SK-N-SH (cell line): ENCODE results near the gene KIRREL1. TPM values are rescaled to one million over a fixed set of nuclear protein-coding genes. Genes with fewer than 3 reads are reported as not detected.

Experiments used
- CTCF ChIA-PET: fragments of 300-600, 350-600 bp; formaldehyde crosslinking; extraction: SDS; loops from one replicate; lab custom pipeline; 2021; lab: Yijun Ruan, JAX
- POLR2A ChIA-PET: fragments of 350-600 bp; sonication (Branson Sonifier 250); formaldehyde crosslinking; extraction: SDS; loops from one replicate; lab custom pipeline; 2020; ENCODE audit warnings: antibody characterized with exemption, inconsistent platforms; lab: Yijun Ruan, JAX
- DNase-seq: peaks from one replicate; pipeline ENCODE4 v3.0.0; 2012
- H2AFZ ChIP-seq: fragments of 200-600 bp; sonication (generic); 2 replicates; pipeline ENCODE4 v1.8.1; 2016; ENCODE audit warnings: antibody characterized with exemption, mild to moderate bottlenecking, low read depth
- H3F3A ChIP-seq: fragments of 200-600 bp; sonication (generic); replicated peaks from 2 replicates; pipeline ENCODE3; 2016; ENCODE audit warnings: antibody characterized with exemption, mild to moderate bottlenecking; ENCODE audit not compliant: insufficient read depth
- H3K27ac ChIP-seq, 2 experiments: fragments of 200-500 bp in 1 of 2; fragments of 200-600 bp in 1 of 2; sonication (Bioruptor generic) in 1 of 2; sonication (generic), shearing (Covaris generic) in 1 of 2; 2 replicates each; pipeline versions ENCODE4 v1.5.1 to v1.6.1; 2014 to 2016; ENCODE audit warnings: low read depth in 2 of 2, inconsistent platforms in 1 of 2, low read length in 1 of 2, mild to moderate bottlenecking in 1 of 2, mixed read lengths in 1 of 2
- H3K27me3 ChIP-seq: fragments of 200-600 bp; sonication (generic), shearing (Covaris generic); 2 replicates; pipeline ENCODE4 v1.6.1; 2016; ENCODE audit warnings: mixed run types; ENCODE audit not compliant: insufficient read depth
- H3K36me3 ChIP-seq, 2 experiments: fragments of 200-500 bp in 1 of 2; fragments of 200-600 bp in 1 of 2; sonication (Bioruptor generic) in 1 of 2; sonication (generic) in 1 of 2; replicated peaks in 1 of 2; 2 replicates each; pipeline versions ENCODE3 to v1.5.1; 2014 to 2016; ENCODE audit warnings: low read length in 1 of 2, mild to moderate bottlenecking in 1 of 2; ENCODE audit not compliant: insufficient read depth in 2 of 2, control insufficient read depth in 1 of 2
- H3K4me1 ChIP-seq, 2 experiments: fragments of 200-500 bp in 1 of 2; fragments of 200-600 bp in 1 of 2; sonication (Bioruptor generic) in 1 of 2; sonication (generic), shearing (Covaris generic) in 1 of 2; 2 replicates each; pipeline versions ENCODE4 v1.5.1 to v1.6.1; 2014 to 2016; ENCODE audit warnings: low read depth in 1 of 2, low read length in 1 of 2, mixed run types in 1 of 2; ENCODE audit not compliant: insufficient read depth in 2 of 2, control insufficient read depth in 1 of 2
- H3K4me2 ChIP-seq: fragments of 200-600 bp; sonication (generic), shearing (Covaris generic); 2 replicates; pipeline ENCODE4 v1.6.1; 2017; ENCODE audit warnings: mixed run types
- H3K4me3 ChIP-seq, 2 experiments: fragments of 200-500 bp in 1 of 2; fragments of 200-600 bp in 1 of 2; sonication (Bioruptor generic) in 1 of 2; sonication (generic), shearing (Covaris generic) in 1 of 2; 2 replicates each; pipeline versions ENCODE4 v1.5.1 to v1.8.1; 2014 to 2016; ENCODE audit warnings: low read depth in 2 of 2, inconsistent platforms in 1 of 2, low read length in 1 of 2, mild to moderate bottlenecking in 1 of 2, mixed read lengths in 1 of 2, moderate library complexity in 1 of 2
- H3K79me2 ChIP-seq: fragments of 200-600 bp; sonication (generic); 2 replicates; pipeline ENCODE4 v1.8.1; 2017; ENCODE audit warnings: mild to moderate bottlenecking; ENCODE audit not compliant: insufficient read depth
- H3K9ac ChIP-seq: fragments of 200-600 bp; sonication (generic); 2 replicates; pipeline ENCODE4 v1.6.1; 2017; ENCODE audit warnings: mixed run types
- H3K9me2 ChIP-seq: fragments of 200-600 bp; sonication (generic); 2 replicates; pipeline ENCODE4 v1.6.1; 2017; ENCODE audit warnings: mixed run types
- H3K9me3 ChIP-seq: fragments of 200-600 bp; sonication (generic); 2 replicates; pipeline ENCODE4 v1.6.1; 2017; ENCODE audit warnings: mixed run types, mild to moderate bottlenecking, moderate library complexity
- H4K20me1 ChIP-seq: fragments of 200-600 bp; sonication (generic); 2 replicates; pipeline ENCODE4 v1.6.1; 2017; ENCODE audit warnings: mild to moderate bottlenecking, mixed run types; ENCODE audit not compliant: insufficient read depth
- CTCF ChIP-seq: fragments of 200-600 bp; sonication (generic); IDR thresholded peaks from 2 replicates; pipeline ENCODE4 v1.6.1; 2017; ENCODE audit warnings: antibody characterized with exemption, mild to moderate bottlenecking, moderate library complexity
- ELF1 ChIP-seq: IDR thresholded peaks from 2 replicates; pipeline ENCODE4 v1.4.0; 2012
- EP300 ChIP-seq, 2 experiments: IDR thresholded peaks; 2 replicates each; pipeline versions ENCODE4 v1.4.0 to v1.6.1; 2012; ENCODE audit warnings: borderline replicate concordance in 1 of 2, low read depth in 1 of 2, low read length in 1 of 2
- FOXM1 ChIP-seq: IDR thresholded peaks from 2 replicates; pipeline ENCODE4 v1.4.0; 2012; ENCODE audit warnings: low read depth, mild to moderate bottlenecking
- GABPA ChIP-seq: IDR thresholded peaks from 2 replicates; pipeline ENCODE4 v1.4.0; 2012; ENCODE audit warnings: low read depth, mild to moderate bottlenecking
- IRF3 ChIP-seq: fragments of 150-350 bp; IDR thresholded peaks from 2 replicates; pipeline ENCODE4 v1.6.1; 2016; ENCODE audit warnings: mild to moderate bottlenecking, low read depth, low read length
- JUND ChIP-seq: IDR thresholded peaks from 2 replicates; pipeline ENCODE4 v1.4.0; 2012
- MAX ChIP-seq: IDR thresholded peaks from 2 replicates; pipeline ENCODE4 v1.4.0; 2012; ENCODE audit warnings: low read depth
- MXI1 ChIP-seq: IDR thresholded peaks from 2 replicates; pipeline ENCODE4 v1.6.1; 2012; ENCODE audit warnings: mild to moderate bottlenecking, low read depth, low read length, improper control_type of control experiment
- NFIC ChIP-seq: IDR thresholded peaks from 2 replicates; pipeline ENCODE4 v1.4.0; 2012; ENCODE audit warnings: borderline replicate concordance
- RCOR1 ChIP-seq: fragments of 150-350 bp; IDR thresholded peaks from 2 replicates; pipeline ENCODE4 v1.6.1; 2017; ENCODE audit warnings: antibody characterized with exemption, low read length
- RFX5 ChIP-seq: IDR thresholded peaks from 2 replicates; pipeline ENCODE4 v1.6.1; 2012; ENCODE audit warnings: mild to moderate bottlenecking, improper control_type of control experiment, low read length
- USF1 ChIP-seq: IDR thresholded peaks from 2 replicates; pipeline ENCODE4 v1.4.0; 2012; ENCODE audit warnings: low read depth, borderline replicate concordance
- WGBS: methylation state at CpG from one replicate; pipeline ENCODE4 v1.1.6; 2017; ENCODE audit warnings: low lambda C conversion rate; 5-methylcytosine and 5-hydroxymethylcytosine counted together
- polyA plus RNA-seq, 3 experiments: library from polyadenylated mRNA; depleted of rRNA; stranded (reverse); fragments of >200 nt; gene quantifications; 2 replicates each; pipeline ENCODE4 v1.2.3, GENCODE V29; 2012

The KIRREL1 gene
- polyA plus RNA-seq, 1 of the 3 experiments (the other 2 are of a cell fraction) = 47.8 TPM

GRCh38 chr1:158045639-158046038 lies 52.2 kb downstream of the KIRREL1 start:
- Histone ChIP-seq H3K79me2 (peaks cover 99% of the 10 kb centered on the region), H3F3A (peaks cover 18% of the 10 kb centered on the region), H3K4me1 (peaks cover 8 to 19% of the 10 kb centered on the region in 2 experiments), H3K9me2 (no peaks in the 10 kb centered on the region), H3K27ac (peak overlapping the region in 1 of 2 experiments; percentile 31; a peak in 2 of 4 replicates), H3K9ac (no peak overlapping the region), H3K9me3 (no peaks in the 10 kb centered on the region), H3K36me3 (peaks cover under 1% of the 10 kb centered on the region in 2 experiments), H3K27me3 (no peaks in the 10 kb centered on the region), H4K20me1 (peaks cover 98% of the 10 kb centered on the region), H3K4me3 (no peak overlapping the region), H2AFZ (no peak overlapping the region)
- DNase-seq = no peak
- 14% methylated on average over 2 of the region's 2 CpGs for WGBS
- CTCF ChIA-PET = interaction anchor here (1.4 kb wide), 1 partner anchor 9 kb away, joined by 3 read pairs; no protein-coding TSS in a partner anchor
- POLR2A ChIA-PET = no interaction called here
- TF ChIP-seq GABPA (no peak), NFIC (peak; percentile 55; the same call in 1 of the 2 replicates), JUND (no peak), FOXM1 (no peak), IRF3 (no peak), USF1 (peak; percentile 74), ELF1 (no peak), MXI1 (no peak), MAX (peak; percentile 40; the same call in 1 of the 2 replicates)
- TF ChIP-seq, all 33 proteins: peak for 3
- peak overlapping the region; percentile 22; the same call in 1 of the 2 replicates for H3K4me2 ChIP-seq

GRCh38 chr1:158046715-158047510 lies 53.5 kb downstream of the KIRREL1 start:
- Histone ChIP-seq H3K79me2 (peaks cover 99% of the 10 kb centered on the region), H4K20me1 (peaks cover 98% of the 10 kb centered on the region), H2AFZ (no peak overlapping the region), H3K4me2 (no peak overlapping the region), H3K4me1 (peaks cover 8 to 19% of the 10 kb centered on the region in 2 experiments), H3K4me3 (no peak overlapping the region), H3K9ac (no peak overlapping the region), H3K9me3 (no peaks in the 10 kb centered on the region), H3F3A (peaks cover 26% of the 10 kb centered on the region), H3K9me2 (no peaks in the 10 kb centered on the region), H3K36me3 (peaks cover 11 to 13% of the 10 kb centered on the region in 2 experiments), H3K27me3 (no peaks in the 10 kb centered on the region), H3K27ac (no peak overlapping the region)
- TF ChIP-seq EP300 (IDR thresholded peaks at IDR 0.05; ENCODE audit: borderline replicate concordance in 1 of 2, low read depth in 1 of 2, low read length in 1 of 2) = no peak
- TF ChIP-seq CTCF = no peak
- no peak for TF ChIP-seq RFX5
- no peak for TF ChIP-seq IRF3
- no peak for TF ChIP-seq GABPA
- no peak for TF ChIP-seq JUND
- TF ChIP-seq RCOR1 = no peak
- WGBS = 48% methylated on average over 4 of the region's 4 CpGs
- ChIA-PET POLR2A (no interaction called here), CTCF (interaction anchor here (1.4 kb wide), 1 partner anchor 10 kb away, joined by 3 read pairs; no protein-coding TSS in a partner anchor)
- no peak for DNase-seq
